ENCODE measurements around the gene KAZALD1. TPM values are rescaled to one million over a fixed set of nuclear protein-coding genes. Genes with fewer than 3 reads are reported as not detected.

KAZALD1 gene
- total RNA-seq, 3 donors from 2014 or later (not counting 1 experiment from before 2014, with no cell fraction given) = 0.49 TPM; not detected in 2

DNA sequence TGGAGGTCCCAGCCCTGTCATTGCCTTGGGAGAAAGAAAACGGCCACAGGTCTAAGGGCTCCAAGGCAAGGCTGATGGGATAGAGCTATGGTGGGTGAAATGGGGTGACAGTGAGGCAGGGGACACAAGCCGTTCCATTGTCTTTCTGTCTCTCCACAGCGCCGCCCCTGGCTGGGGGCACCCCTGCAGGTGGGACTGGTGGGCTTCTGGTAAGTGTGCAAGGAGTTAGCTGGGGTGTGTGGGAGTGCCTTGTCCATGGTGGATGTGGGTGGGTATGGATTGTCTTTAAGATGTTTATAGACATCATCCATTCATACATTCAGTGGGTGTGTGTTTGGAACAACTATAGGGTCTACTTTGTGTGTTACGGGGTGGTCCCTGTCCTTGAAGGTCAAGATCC is 23.3 kb upstream of the KAZALD1 start:
- no peak for DNase-seq
- peaks cover 46% of the 10 kb centered on the region for H3K36me3 ChIP-seq (ENCODE audit: control insufficient read depth, insufficient read depth, low read length)
- H3K27me3 ChIP-seq (ENCODE audit: control insufficient read depth, insufficient read depth, low read length) = no peaks in the 10 kb centered on the region
- H3K4me3 ChIP-seq (ENCODE audit: low read length) = no peak overlapping the region
- peaks cover 17% of the 10 kb centered on the region for H3K4me1 ChIP-seq (ENCODE audit: control insufficient read depth, insufficient read depth, low read length)
- Mint-ChIP-seq H3K27me3 (ENCODE audit: low read depth in 2 of 2) (no peaks in the 10 kb centered on the region), H3K4me1 (peaks cover 26 to 29% of the 10 kb centered on the region in 2 donors), H3K9me3 (no peaks in the 10 kb centered on the region), H3K4me3 (no peak overlapping the region), H3K36me3 (peaks cover 14% of the 10 kb centered on the region), H3K27ac (no peak overlapping the region)
- ATAC-seq = no peak
- WGBS (ENCODE audit: insufficient coverage) = 99% methylated on average over 5 of the region's 5 CpGs
- TF ChIP-seq, protein P1, sequence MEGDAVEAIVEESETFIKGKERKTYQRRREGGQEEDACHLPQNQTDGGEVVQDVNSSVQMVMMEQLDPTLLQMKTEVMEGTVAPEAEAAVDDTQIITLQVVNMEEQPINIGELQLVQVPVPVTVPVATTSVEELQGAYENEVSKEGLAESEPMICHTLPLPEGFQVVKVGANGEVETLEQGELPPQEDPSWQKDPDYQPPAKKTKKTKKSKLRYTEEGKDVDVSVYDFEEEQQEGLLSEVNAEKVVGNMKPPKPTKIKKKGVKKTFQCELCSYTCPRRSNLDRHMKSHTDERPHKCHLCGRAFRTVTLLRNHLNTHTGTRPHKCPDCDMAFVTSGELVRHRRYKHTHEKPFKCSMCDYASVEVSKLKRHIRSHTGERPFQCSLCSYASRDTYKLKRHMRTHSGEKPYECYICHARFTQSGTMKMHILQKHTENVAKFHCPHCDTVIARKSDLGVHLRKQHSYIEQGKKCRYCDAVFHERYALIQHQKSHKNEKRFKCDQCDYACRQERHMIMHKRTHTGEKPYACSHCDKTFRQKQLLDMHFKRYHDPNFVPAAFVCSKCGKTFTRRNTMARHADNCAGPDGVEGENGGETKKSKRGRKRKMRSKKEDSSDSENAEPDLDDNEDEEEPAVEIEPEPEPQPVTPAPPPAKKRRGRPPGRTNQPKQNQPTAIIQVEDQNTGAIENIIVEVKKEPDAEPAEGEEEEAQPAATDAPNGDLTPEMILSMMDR (IDR thresholded peaks at IDR 0.05) = no peak
- intact Hi-C loops (cut with micrococcal nuclease) = no loop called here
- no peaks in the 10 kb centered on the region for H3K9me3 ChIP-seq (ENCODE audit: control insufficient read depth, insufficient read depth, low read length)
- no peak overlapping the region for H3K27ac ChIP-seq (ENCODE audit: low read length)

GRCh38 chr10:101040061-101040460 is 21.7 kb upstream of the KAZALD1 start:
- 97% methylated on average over 3 of the region's 3 CpGs for WGBS (ENCODE audit: insufficient coverage)
- no peak for DNase-seq
- Mint-ChIP-seq H3K4me3 (no peak overlapping the region), H3K4me1 (peaks cover 25 to 29% of the 10 kb centered on the region in 2 donors), H3K27ac (no peak overlapping the region), H3K9me3 (no peaks in the 10 kb centered on the region), H3K36me3 (peaks cover 14% of the 10 kb centered on the region), H3K27me3 (ENCODE audit: low read depth in 2 of 2) (no peaks in the 10 kb centered on the region)
- Histone ChIP-seq H3K4me1 (ENCODE audit: control insufficient read depth, insufficient read depth, low read length) (peaks cover 18% of the 10 kb centered on the region), H3K27ac (ENCODE audit: low read length) (no peak overlapping the region), H3K4me3 (ENCODE audit: low read length) (no peak overlapping the region), H3K36me3 (ENCODE audit: control insufficient read depth, insufficient read depth, low read length) (peaks cover 41% of the 10 kb centered on the region), H3K27me3 (ENCODE audit: control insufficient read depth, insufficient read depth, low read length) (peaks cover 2% of the 10 kb centered on the region), H3K9me3 (ENCODE audit: control insufficient read depth, insufficient read depth, low read length) (no peaks in the 10 kb centered on the region)
- TF ChIP-seq, protein P1 (IDR thresholded peaks at IDR 0.05) = no peak
- ATAC-seq = no peak
- intact Hi-C loops (cut with micrococcal nuclease) = no loop called here

DNA sequence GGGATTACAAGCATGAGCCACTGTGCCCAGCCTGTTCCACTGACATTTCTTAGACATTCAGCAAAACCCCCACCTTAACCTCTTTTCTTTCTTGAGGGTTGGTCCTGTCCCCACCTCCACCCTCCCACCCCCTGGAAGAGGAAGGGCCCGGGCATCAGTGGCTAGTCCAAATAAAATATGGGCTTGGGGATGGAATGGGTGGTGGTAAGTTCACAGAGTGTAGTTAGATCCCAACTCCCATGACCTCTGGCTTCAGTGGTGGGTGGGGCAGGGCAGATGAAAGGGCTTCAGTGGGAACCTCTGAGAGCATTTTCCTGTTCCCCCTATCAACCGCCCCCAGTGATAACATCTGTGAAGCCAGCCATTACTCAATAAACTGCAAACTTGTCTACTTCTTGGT is 20.9 kb upstream of the KAZALD1 start:
- Histone ChIP-seq H3K27ac (ENCODE audit: low read length) (no peak overlapping the region), H3K4me3 (ENCODE audit: low read length) (no peak overlapping the region), H3K4me1 (ENCODE audit: control insufficient read depth, insufficient read depth, low read length) (peaks cover 18% of the 10 kb centered on the region), H3K9me3 (ENCODE audit: control insufficient read depth, insufficient read depth, low read length) (no peaks in the 10 kb centered on the region), H3K27me3 (ENCODE audit: control insufficient read depth, insufficient read depth, low read length) (peaks cover 5% of the 10 kb centered on the region), H3K36me3 (ENCODE audit: control insufficient read depth, insufficient read depth, low read length) (peaks cover 34% of the 10 kb centered on the region)
- 20% methylated on average over 1 of the region's 2 CpGs for WGBS (ENCODE audit: insufficient coverage)
- Mint-ChIP-seq H3K9me3 (no peaks in the 10 kb centered on the region), H3K4me1 (peaks cover 25 to 29% of the 10 kb centered on the region in 2 donors), H3K27me3 (ENCODE audit: low read depth in 2 of 2) (no peaks in the 10 kb centered on the region), H3K4me3 (no peak overlapping the region), H3K27ac (peak overlapping the region; percentile 51 to 89), H3K36me3 (peaks cover 14% of the 10 kb centered on the region)
- TF ChIP-seq, protein P1 (IDR thresholded peaks at IDR 0.05) = no peak
- DNase-seq (no peak), ATAC-seq (no peak)
- intact Hi-C loops (cut with micrococcal nuclease) = loop anchor here (1.0 kb wide), 1 partner anchor 27 kb away; no protein-coding TSS in a partner anchor

DNA sequence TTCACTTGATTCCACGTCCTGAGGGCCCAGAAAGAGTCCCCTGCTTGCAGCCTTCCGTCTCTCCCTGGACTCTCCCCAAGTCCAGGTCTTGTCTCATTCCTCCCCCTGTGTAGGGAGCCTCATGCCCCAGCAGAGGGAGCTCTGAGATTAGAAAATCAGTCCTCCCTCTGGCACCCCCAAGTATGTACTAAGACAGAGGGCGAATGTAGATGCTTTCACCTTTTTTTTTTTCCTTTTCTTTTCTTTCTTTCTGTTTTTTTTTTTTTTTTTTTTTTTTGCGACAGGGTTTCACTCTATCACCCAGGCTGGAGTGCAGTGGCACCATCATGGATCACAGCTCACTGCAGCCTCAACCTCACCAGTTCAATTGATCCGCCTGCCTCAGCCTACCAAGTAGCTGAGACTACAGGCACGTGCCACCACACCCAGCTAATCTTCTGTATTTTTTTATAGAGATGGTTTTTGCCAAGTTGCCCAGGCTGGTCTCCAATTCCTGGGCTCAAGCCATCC is 20.5 kb upstream of the KAZALD1 start:
- H3K4me1 ChIP-seq (ENCODE audit: control insufficient read depth, insufficient read depth, low read length) = peaks cover 18% of the 10 kb centered on the region
- H3K4me1 Mint-ChIP-seq = peaks cover 25 to 29% of the 10 kb centered on the region in 2 donors
- H3K36me3 ChIP-seq (ENCODE audit: control insufficient read depth, insufficient read depth, low read length) = peaks cover 29% of the 10 kb centered on the region
- TF ChIP-seq, protein P1 (IDR thresholded peaks at IDR 0.05) = peak; percentile 78
- no peak overlapping the region for H3K4me3 Mint-ChIP-seq
- no peak overlapping the region for H3K27ac ChIP-seq (ENCODE audit: low read length)
- H3K27me3 Mint-ChIP-seq (ENCODE audit: low read depth in 2 of 2) = peaks cover 2 to 4% of the 10 kb centered on the region in 2 donors
- H3K27ac Mint-ChIP-seq = peak overlapping the region; percentile 51 to 89
- ATAC-seq = peak; percentile 87
- DNase-seq = peak; percentile 65 to 88
- H3K9me3 ChIP-seq (ENCODE audit: control insufficient read depth, insufficient read depth, low read length) = no peaks in the 10 kb centered on the region
- WGBS (ENCODE audit: insufficient coverage) = 26% methylated on average over 4 of the region's 6 CpGs
- H3K4me3 ChIP-seq (ENCODE audit: low read length) = no peak overlapping the region
- H3K36me3 Mint-ChIP-seq = peaks cover 14% of the 10 kb centered on the region
- peaks cover 5% of the 10 kb centered on the region for H3K27me3 ChIP-seq (ENCODE audit: control insufficient read depth, insufficient read depth, low read length)
- no peaks in the 10 kb centered on the region for H3K9me3 Mint-ChIP-seq
- intact Hi-C loops (cut with micrococcal nuclease) = loop anchor here (1.0 kb wide), 1 partner anchor 27 kb away; no protein-coding TSS in a partner anchor

All from natural killer cell (primary cell).